DOHH2 (cell line): ENCODE results near the gene MACROH2A2.

Experiments used
- CTCF ChIP-seq: fragments of 200-600 bp; sonication (generic); IDR thresholded peaks from one replicate; pipeline ENCODE4 v1.5.1; 2014; ENCODE audit warnings: antibody characterized with exemption, mild to moderate bottlenecking, low read depth, low read length; ENCODE audit not compliant: poor library complexity, severe bottlenecking
- EZH2phosphoT487 ChIP-seq: fragments of 200-600 bp; sonication (generic); IDR thresholded peaks from 2 replicates; pipeline ENCODE4 v1.6.1; 2017; ENCODE audit warnings: borderline replicate concordance, mild to moderate bottlenecking, antibody characterized with exemption, low read length, moderate library complexity, mixed read lengths

GRCh38 chr10:70158113-70158512 is 105.5 kb downstream of the MACROH2A2 start:
- no peak for TF ChIP-seq CTCF
- no peak for TF ChIP-seq EZH2phosphoT487
